Measurements from ENCODE around the gene GPM6B.

GRCh38 chrX:13778916-13779315 is 38.0 kb downstream of the GPM6B start:
- TF ChIP-seq CTCF (conservative IDR thresholded peaks at IDR 0.05) (no peak), ZFX (IDR thresholded peaks at IDR 0.05) (no peak)

All from C4-2B (cell line).